GM23338 (cell line): Measurements from ENCODE around the gene TLR7. TPM values are rescaled to one million over a fixed set of nuclear protein-coding genes. Genes with fewer than 3 reads are reported as not detected.

Experiments
- ATAC-seq: fragments of 200-7000 bp; cut with Tn5 transposase; 3 replicates; pipeline ENCODE4 v1.9.1; 2020
- DNase-seq: peaks from one replicate; pipeline ENCODE4 v3.0.0-alpha.2; 2015; ENCODE audit warnings: low spot score
- H2AFZ ChIP-seq: fragments of 200-600 bp; sonication (generic); 2 replicates; pipeline ENCODE4 v1.8.0; 2016; ENCODE audit warnings: antibody characterized with exemption, mild to moderate bottlenecking, moderate library complexity
- H3F3A ChIP-seq: fragments of 200-600 bp; sonication (generic); replicated peaks from 2 replicates; pipeline ENCODE4 v1.8.0; 2017; ENCODE audit warnings: antibody characterized with exemption, mixed run types, low read depth
- H3K27ac ChIP-seq: fragments of 200-600 bp; sonication (generic); 2 replicates; pipeline ENCODE4 v1.6.1; 2016; ENCODE audit warnings: low read depth
- H3K27me3 ChIP-seq: fragments of 200-600 bp; sonication (generic); 2 replicates; pipeline ENCODE4 v1.8.0; 2016; ENCODE audit warnings: mild to moderate bottlenecking, mixed run types, moderate library complexity; ENCODE audit not compliant: insufficient read depth
- H3K36me3 ChIP-seq: fragments of 200-600 bp; sonication (generic); 2 replicates; pipeline ENCODE4 v1.8.0; 2016; ENCODE audit warnings: mild to moderate bottlenecking; ENCODE audit not compliant: insufficient read depth
- H3K4me1 ChIP-seq: fragments of 200-600 bp; sonication (generic); 2 replicates; pipeline ENCODE4 v1.8.0; 2016; ENCODE audit warnings: mild to moderate bottlenecking, moderate library complexity; ENCODE audit not compliant: insufficient read depth
- H3K4me2 ChIP-seq: fragments of 200-600 bp; sonication (generic); 2 replicates; pipeline ENCODE4 v1.7.1; 2017; ENCODE audit warnings: mixed run types
- H3K4me3 ChIP-seq: fragments of 200-600 bp; sonication (generic); 2 replicates; pipeline ENCODE4 v1.6.1; 2016; ENCODE audit warnings: mixed run types
- H3K79me2 ChIP-seq: fragments of 200-600 bp; sonication (generic); replicated peaks from 2 replicates; pipeline ENCODE4 v1.8.0; 2017; ENCODE audit warnings: mild to moderate bottlenecking; ENCODE audit not compliant: insufficient read depth
- H3K9me2 ChIP-seq: fragments of 200-600 bp; sonication (generic); 2 replicates; pipeline ENCODE4 v1.8.0; 2017; ENCODE audit not compliant: insufficient read depth
- H4K20me1 ChIP-seq: fragments of 200-600 bp; sonication (generic); replicated peaks from 2 replicates; pipeline ENCODE4 v1.8.0; 2017; ENCODE audit warnings: mild to moderate bottlenecking; ENCODE audit not compliant: insufficient read depth
- H3K27ac Mint-ChIP-seq: 2 replicates; pipeline ENCODE4 v1.8.0; 2020; ENCODE audit warnings: inconsistent platforms, mild to moderate bottlenecking, moderate library complexity, mixed read lengths
- H3K27me3 Mint-ChIP-seq: 3 replicates; pipeline ENCODE4 v1.8.0; 2022; ENCODE audit warnings: low read depth, mild to moderate bottlenecking, moderate library complexity, mixed read lengths, inconsistent platforms; ENCODE audit not compliant: insufficient read depth, poor library complexity
- H3K36me3 Mint-ChIP-seq: 3 replicates; pipeline ENCODE4 v1.8.0; 2021; ENCODE audit warnings: low read depth, mild to moderate bottlenecking, inconsistent platforms, moderate library complexity, mixed read lengths
- H3K4me1 Mint-ChIP-seq: 3 replicates; pipeline ENCODE4 v1.8.0; 2020; ENCODE audit warnings: mild to moderate bottlenecking, inconsistent platforms, mixed read lengths
- H3K4me3 Mint-ChIP-seq: 3 replicates; pipeline ENCODE4 v1.8.0; 2021; ENCODE audit warnings: moderate library complexity, mild to moderate bottlenecking, inconsistent platforms, mixed read lengths
- H3K9me3 Mint-ChIP-seq: 3 replicates; pipeline ENCODE4 v1.8.0; 2020; ENCODE audit warnings: moderate library complexity, mild to moderate bottlenecking, inconsistent platforms, mixed read lengths
- CREB1 ChIP-seq: fragments of 250-450 bp; sonication (Bioruptor Pico); IDR thresholded peaks from 2 replicates; pipeline ENCODE4 v1.5.0; 2020; ENCODE audit warnings: low read depth, mild to moderate bottlenecking, moderate library complexity
- EZH2 ChIP-seq: fragments of 200-600 bp; sonication (generic); IDR thresholded peaks from one replicate; pipeline ENCODE4 v1.8.0; 2017; ENCODE audit warnings: antibody characterized with exemption, mild to moderate bottlenecking, low read depth; ENCODE audit not compliant: unreplicated experiment
- EZH2phosphoT487 ChIP-seq: fragments of 200-600 bp; sonication (generic); IDR thresholded peaks from one replicate; pipeline ENCODE4 v1.8.1; 2018; ENCODE audit warnings: antibody characterized with exemption; ENCODE audit not compliant: unreplicated experiment
- JUNB ChIP-seq: IDR thresholded peaks from one replicate; pipeline ENCODE4 v1.6.1; 2016; ENCODE audit warnings: antibody characterized with exemption; ENCODE audit not compliant: unreplicated experiment
- NANOG ChIP-seq: IDR thresholded peaks from 2 replicates; pipeline ENCODE4 v1.6.1; 2016; ENCODE audit warnings: antibody characterized with exemption, borderline replicate concordance
- POLR2AphosphoS5 ChIP-seq: IDR thresholded peaks from 2 replicates; pipeline ENCODE4 v1.6.1; 2016; ENCODE audit warnings: antibody characterized with exemption, low read depth
- STAT1 ChIP-seq: IDR thresholded peaks from one replicate; pipeline ENCODE4 v1.6.1; 2016; ENCODE audit warnings: antibody characterized with exemption; ENCODE audit not compliant: unreplicated experiment
- ZNF114 ChIP-seq: fragments of 250-450 bp; sonication (Bioruptor Pico); IDR thresholded peaks from 2 replicates; pipeline ENCODE4 v1.5.0; 2020; ENCODE audit warnings: mild to moderate bottlenecking, moderate library complexity
- ZNF331 ChIP-seq: fragments of 250-450 bp; sonication (Bioruptor Pico); IDR thresholded peaks from 2 replicates; pipeline ENCODE4 v1.5.0; 2020; ENCODE audit warnings: low read depth, mild to moderate bottlenecking, moderate library complexity
- polyA plus RNA-seq: library from polyadenylated mRNA; unstranded; fragments of >200 nt; fragmentation: Nextera tagmentation; extraction: Ambion mirVana; gene quantifications from 2 replicates; pipeline ENCODE4 v1.2.1, GENCODE V29; 2016
- total RNA-seq: library from RNA; depleted of rRNA; stranded (reverse); fragments of >200 nt; shearing (Covaris generic); gene quantifications from 2 replicates; pipeline ENCODE4 v1.2.3, GENCODE V29; 2014
- TF ChIP-seq, protein P1 (sequence below), 2 experiments: fragments of 200-600 bp in 1 of 2; sonication (generic) in 1 of 2; conservative IDR thresholded peaks; 2 replicates each; pipeline versions ENCODE4 v1.5.1 to v1.6.1; 2016 to 2017; ENCODE audit warnings: antibody characterized with exemption in 2 of 2, low read depth in 2 of 2, mild to moderate bottlenecking in 2 of 2, moderate library complexity in 1 of 2
- TF ChIP-seq, protein P2 (sequence below): fragments of 250-450 bp; sonication (Bioruptor Pico); IDR thresholded peaks from 2 replicates; pipeline ENCODE4 v1.5.0; 2020; ENCODE audit warnings: mild to moderate bottlenecking, moderate library complexity
- TF ChIP-seq, protein P3 (sequence below): IDR thresholded peaks from one replicate; pipeline ENCODE4 v1.6.1; 2018; ENCODE audit warnings: antibody characterized with exemption; ENCODE audit not compliant: unreplicated experiment
- TF ChIP-seq, protein P4 (sequence below): IDR thresholded peaks from 2 replicates; pipeline ENCODE4 v1.6.1; 2016; ENCODE audit warnings: antibody characterized with exemption

Gene TLR7
- total and polyA plus RNA-seq, 2 experiments from 2014 or later = not detected

DNA sequence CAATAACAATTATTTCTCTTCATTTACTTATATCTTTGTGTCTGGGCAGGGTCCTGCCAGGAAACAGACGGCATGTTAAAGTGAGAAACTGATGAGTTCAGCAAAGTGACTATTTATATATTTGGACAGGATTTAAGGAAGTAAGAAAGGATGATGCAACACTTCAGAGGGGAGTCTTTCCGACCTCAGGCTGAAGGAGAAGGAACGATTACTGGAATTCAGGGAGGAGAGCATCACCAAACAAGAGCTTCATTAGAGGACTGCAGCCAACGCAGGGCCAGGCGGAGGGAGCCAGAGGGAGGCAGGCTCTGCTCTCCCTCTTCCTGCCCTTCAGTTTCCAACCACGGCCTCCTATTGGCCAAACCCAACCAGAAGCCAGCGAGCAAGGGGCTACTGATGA lies 1.5 kb upstream of the TLR7 start:
- no peak for ATAC-seq
- Histone ChIP-seq H3K9me2 (no peaks in the 10 kb centered on the region), H3K36me3 (no peaks in the 10 kb centered on the region), H3K27me3 (no peaks in the 10 kb centered on the region), H3K4me2 (no peak overlapping the region), H3K4me1 (no peaks in the 10 kb centered on the region), H4K20me1 (no peaks in the 10 kb centered on the region), H2AFZ (no peak overlapping the region), H3F3A (no peaks in the 10 kb centered on the region), H3K4me3 (no peak overlapping the region), H3K27ac (no peak overlapping the region), H3K79me2 (no peaks in the 10 kb centered on the region)
- H3K36me3 Mint-ChIP-seq = no peaks in the 10 kb centered on the region
- H3K4me3 Mint-ChIP-seq = no peak overlapping the region
- H3K27ac Mint-ChIP-seq = no peak overlapping the region
- peaks cover 29% of the 10 kb centered on the region; the same call in 2 of the 3 replicates for H3K9me3 Mint-ChIP-seq
- peaks cover 4% of the 10 kb centered on the region; the same call in 2 of the 3 replicates for H3K4me1 Mint-ChIP-seq
- H3K27me3 Mint-ChIP-seq = no peaks in the 10 kb centered on the region
- TF ChIP-seq, protein P1, sequence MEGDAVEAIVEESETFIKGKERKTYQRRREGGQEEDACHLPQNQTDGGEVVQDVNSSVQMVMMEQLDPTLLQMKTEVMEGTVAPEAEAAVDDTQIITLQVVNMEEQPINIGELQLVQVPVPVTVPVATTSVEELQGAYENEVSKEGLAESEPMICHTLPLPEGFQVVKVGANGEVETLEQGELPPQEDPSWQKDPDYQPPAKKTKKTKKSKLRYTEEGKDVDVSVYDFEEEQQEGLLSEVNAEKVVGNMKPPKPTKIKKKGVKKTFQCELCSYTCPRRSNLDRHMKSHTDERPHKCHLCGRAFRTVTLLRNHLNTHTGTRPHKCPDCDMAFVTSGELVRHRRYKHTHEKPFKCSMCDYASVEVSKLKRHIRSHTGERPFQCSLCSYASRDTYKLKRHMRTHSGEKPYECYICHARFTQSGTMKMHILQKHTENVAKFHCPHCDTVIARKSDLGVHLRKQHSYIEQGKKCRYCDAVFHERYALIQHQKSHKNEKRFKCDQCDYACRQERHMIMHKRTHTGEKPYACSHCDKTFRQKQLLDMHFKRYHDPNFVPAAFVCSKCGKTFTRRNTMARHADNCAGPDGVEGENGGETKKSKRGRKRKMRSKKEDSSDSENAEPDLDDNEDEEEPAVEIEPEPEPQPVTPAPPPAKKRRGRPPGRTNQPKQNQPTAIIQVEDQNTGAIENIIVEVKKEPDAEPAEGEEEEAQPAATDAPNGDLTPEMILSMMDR (conservative IDR thresholded peaks at IDR 0.05; ENCODE audit: low read depth in 2 of 2) = no peak
- TF ChIP-seq, protein P2, sequence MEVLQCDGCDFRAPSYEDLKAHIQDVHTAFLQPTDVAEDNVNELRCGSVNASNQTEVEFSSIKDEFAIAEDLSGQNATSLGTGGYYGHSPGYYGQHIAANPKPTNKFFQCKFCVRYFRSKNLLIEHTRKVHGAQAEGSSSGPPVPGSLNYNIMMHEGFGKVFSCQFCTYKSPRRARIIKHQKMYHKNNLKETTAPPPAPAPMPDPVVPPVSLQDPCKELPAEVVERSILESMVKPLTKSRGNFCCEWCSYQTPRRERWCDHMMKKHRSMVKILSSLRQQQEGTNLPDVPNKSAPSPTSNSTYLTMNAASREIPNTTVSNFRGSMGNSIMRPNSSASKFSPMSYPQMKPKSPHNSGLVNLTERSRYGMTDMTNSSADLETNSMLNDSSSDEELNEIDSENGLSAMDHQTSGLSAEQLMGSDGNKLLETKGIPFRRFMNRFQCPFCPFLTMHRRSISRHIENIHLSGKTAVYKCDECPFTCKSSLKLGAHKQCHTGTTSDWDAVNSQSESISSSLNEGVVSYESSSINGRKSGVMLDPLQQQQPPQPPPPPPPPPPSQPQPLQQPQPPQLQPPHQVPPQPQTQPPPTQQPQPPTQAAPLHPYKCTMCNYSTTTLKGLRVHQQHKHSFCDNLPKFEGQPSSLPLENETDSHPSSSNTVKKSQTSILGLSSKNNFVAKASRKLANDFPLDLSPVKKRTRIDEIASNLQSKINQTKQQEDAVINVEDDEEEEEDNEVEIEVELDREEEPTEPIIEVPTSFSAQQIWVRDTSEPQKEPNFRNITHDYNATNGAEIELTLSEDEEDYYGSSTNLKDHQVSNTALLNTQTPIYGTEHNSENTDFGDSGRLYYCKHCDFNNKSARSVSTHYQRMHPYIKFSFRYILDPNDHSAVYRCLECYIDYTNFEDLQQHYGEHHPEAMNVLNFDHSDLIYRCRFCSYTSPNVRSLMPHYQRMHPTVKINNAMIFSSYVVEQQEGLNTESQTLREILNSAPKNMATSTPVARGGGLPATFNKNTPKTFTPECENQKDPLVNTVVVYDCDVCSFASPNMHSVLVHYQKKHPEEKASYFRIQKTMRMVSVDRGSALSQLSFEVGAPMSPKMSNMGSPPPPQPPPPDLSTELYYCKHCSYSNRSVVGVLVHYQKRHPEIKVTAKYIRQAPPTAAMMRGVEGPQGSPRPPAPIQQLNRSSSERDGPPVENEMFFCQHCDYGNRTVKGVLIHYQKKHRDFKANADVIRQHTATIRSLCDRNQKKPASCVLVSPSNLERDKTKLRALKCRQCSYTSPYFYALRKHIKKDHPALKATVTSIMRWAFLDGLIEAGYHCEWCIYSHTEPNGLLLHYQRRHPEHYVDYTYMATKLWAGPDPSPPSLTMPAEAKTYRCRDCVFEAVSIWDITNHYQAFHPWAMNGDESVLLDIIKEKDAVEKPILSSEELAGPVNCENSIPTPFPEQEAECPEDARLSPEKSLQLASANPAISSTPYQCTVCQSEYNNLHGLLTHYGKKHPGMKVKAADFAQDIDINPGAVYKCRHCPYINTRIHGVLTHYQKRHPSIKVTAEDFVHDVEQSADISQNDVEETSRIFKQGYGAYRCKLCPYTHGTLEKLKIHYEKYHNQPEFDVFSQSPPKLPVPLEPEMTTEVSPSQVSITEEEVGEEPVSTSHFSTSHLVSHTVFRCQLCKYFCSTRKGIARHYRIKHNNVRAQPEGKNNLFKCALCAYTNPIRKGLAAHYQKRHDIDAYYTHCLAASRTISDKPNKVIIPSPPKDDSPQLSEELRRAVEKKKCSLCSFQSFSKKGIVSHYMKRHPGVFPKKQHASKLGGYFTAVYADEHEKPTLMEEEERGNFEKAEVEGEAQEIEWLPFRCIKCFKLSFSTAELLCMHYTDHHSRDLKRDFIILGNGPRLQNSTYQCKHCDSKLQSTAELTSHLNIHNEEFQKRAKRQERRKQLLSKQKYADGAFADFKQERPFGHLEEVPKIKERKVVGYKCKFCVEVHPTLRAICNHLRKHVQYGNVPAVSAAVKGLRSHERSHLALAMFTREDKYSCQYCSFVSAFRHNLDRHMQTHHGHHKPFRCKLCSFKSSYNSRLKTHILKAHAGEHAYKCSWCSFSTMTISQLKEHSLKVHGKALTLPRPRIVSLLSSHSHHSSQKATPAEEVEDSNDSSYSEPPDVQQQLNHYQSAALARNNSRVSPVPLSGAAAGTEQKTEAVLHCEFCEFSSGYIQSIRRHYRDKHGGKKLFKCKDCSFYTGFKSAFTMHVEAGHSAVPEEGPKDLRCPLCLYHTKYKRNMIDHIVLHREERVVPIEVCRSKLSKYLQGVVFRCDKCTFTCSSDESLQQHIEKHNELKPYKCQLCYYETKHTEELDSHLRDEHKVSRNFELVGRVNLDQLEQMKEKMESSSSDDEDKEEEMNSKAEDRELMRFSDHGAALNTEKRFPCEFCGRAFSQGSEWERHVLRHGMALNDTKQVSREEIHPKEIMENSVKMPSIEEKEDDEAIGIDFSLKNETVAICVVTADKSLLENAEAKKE (CRISPR knock-in tag) = no peak
- TF ChIP-seq NANOG = no peak
- TF ChIP-seq, protein P3, sequence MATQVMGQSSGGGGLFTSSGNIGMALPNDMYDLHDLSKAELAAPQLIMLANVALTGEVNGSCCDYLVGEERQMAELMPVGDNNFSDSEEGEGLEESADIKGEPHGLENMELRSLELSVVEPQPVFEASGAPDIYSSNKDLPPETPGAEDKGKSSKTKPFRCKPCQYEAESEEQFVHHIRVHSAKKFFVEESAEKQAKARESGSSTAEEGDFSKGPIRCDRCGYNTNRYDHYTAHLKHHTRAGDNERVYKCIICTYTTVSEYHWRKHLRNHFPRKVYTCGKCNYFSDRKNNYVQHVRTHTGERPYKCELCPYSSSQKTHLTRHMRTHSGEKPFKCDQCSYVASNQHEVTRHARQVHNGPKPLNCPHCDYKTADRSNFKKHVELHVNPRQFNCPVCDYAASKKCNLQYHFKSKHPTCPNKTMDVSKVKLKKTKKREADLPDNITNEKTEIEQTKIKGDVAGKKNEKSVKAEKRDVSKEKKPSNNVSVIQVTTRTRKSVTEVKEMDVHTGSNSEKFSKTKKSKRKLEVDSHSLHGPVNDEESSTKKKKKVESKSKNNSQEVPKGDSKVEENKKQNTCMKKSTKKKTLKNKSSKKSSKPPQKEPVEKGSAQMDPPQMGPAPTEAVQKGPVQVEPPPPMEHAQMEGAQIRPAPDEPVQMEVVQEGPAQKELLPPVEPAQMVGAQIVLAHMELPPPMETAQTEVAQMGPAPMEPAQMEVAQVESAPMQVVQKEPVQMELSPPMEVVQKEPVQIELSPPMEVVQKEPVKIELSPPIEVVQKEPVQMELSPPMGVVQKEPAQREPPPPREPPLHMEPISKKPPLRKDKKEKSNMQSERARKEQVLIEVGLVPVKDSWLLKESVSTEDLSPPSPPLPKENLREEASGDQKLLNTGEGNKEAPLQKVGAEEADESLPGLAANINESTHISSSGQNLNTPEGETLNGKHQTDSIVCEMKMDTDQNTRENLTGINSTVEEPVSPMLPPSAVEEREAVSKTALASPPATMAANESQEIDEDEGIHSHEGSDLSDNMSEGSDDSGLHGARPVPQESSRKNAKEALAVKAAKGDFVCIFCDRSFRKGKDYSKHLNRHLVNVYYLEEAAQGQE = no peak
- TF ChIP-seq ZNF114 (CRISPR knock-in tag) = no peak
- TF ChIP-seq POLR2AphosphoS5 = no peak
- TF ChIP-seq EZH2phosphoT487 = no peak
- TF ChIP-seq JUNB = no peak
- no peak for TF ChIP-seq STAT1
- TF ChIP-seq EZH2 = no peak
- no peak for TF ChIP-seq CREB1
- no peak for TF ChIP-seq ZNF331 (CRISPR knock-in tag)
- TF ChIP-seq, protein P4, sequence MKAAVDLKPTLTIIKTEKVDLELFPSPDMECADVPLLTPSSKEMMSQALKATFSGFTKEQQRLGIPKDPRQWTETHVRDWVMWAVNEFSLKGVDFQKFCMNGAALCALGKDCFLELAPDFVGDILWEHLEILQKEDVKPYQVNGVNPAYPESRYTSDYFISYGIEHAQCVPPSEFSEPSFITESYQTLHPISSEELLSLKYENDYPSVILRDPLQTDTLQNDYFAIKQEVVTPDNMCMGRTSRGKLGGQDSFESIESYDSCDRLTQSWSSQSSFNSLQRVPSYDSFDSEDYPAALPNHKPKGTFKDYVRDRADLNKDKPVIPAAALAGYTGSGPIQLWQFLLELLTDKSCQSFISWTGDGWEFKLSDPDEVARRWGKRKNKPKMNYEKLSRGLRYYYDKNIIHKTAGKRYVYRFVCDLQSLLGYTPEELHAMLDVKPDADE = no peak
- DNase-seq = no peak
